OCI-LY3 (cell line): ENCODE data around the gene KIF18A.

Source experiments
- H2AFZ ChIP-seq: fragments of 200-600, 300-600 bp; shearing (Covaris generic); 2 replicates; pipeline ENCODE4 v1.6.0; 2014; ENCODE audit warnings: antibody characterized with exemption, low read depth, low read length
- H3K27ac ChIP-seq: fragments of 200-600, 300-600 bp; sonication (generic); 2 replicates; pipeline ENCODE4 v1.5.1; 2014; ENCODE audit warnings: mild to moderate bottlenecking, low read length, moderate library complexity, mixed read lengths
- H3K27me3 ChIP-seq: fragments of 200-600, 300-600 bp; sonication (generic); 2 replicates; pipeline ENCODE4 v1.6.1; 2014; ENCODE audit warnings: low read depth, low read length, mixed read lengths
- H3K36me3 ChIP-seq: fragments of 200-600, 300-600 bp; sonication (generic); replicated peaks from 2 replicates; pipeline ENCODE3; 2014; ENCODE audit warnings: low read depth, low read length, mixed read lengths
- H3K4me1 ChIP-seq: fragments of 300-600, 200-600 bp; sonication (generic); 2 replicates; pipeline ENCODE4 v1.6.1; 2014; ENCODE audit warnings: low read length, mixed read lengths
- H3K4me2 ChIP-seq: fragments of 200-600, 300-600 bp; sonication (generic); 2 replicates; pipeline ENCODE4 v1.6.1; 2014; ENCODE audit warnings: low read length, mixed read lengths
- H3K4me3 ChIP-seq: fragments of 300-600, 200-600 bp; sonication (generic); 2 replicates; pipeline ENCODE4 v1.5.1; 2014; ENCODE audit warnings: antibody characterized with exemption, mild to moderate bottlenecking, low read length, moderate library complexity
- H3K79me2 ChIP-seq: fragments of 300-600, 200-600 bp; shearing (Covaris generic); 2 replicates; pipeline ENCODE4 v1.6.1; 2014; ENCODE audit warnings: mild to moderate bottlenecking, low read length, mixed read lengths
- H3K9ac ChIP-seq: fragments of 300-600, 200-600 bp; shearing (Covaris generic); 2 replicates; pipeline ENCODE4 v1.6.0; 2014; ENCODE audit warnings: mild to moderate bottlenecking, low read length, moderate library complexity
- H3K9me3 ChIP-seq: fragments of 200-600, 300-600 bp; shearing (Covaris generic); 2 replicates; pipeline ENCODE4 v1.6.1; 2014; ENCODE audit warnings: low read length, mixed read lengths; ENCODE audit not compliant: insufficient read depth
- H4K20me1 ChIP-seq: fragments of 200-600, 300-600 bp; sonication (generic); 2 replicates; pipeline ENCODE4 v1.6.1; 2016; ENCODE audit warnings: low read length, mixed read lengths; ENCODE audit not compliant: insufficient read depth
- CTCF ChIP-seq: fragments of 200-600, 300-600 bp; sonication (generic); IDR thresholded peaks from 2 replicates; pipeline ENCODE4 v1.5.1; 2014; ENCODE audit warnings: antibody characterized with exemption, low read length, low read depth
- EZH2phosphoT487 ChIP-seq: fragments of 200-600 bp; shearing (Covaris generic); IDR thresholded peaks from 2 replicates; pipeline ENCODE4 v1.6.1; 2018; ENCODE audit warnings: antibody characterized with exemption, mixed run types, low read depth

The KIF18A gene

GRCh38 chr11:28058333-28058732 is 49.6 kb downstream of the KIF18A start:
- no peaks in the 10 kb centered on the region for H4K20me1 ChIP-seq
- no peaks in the 10 kb centered on the region for H3K4me1 ChIP-seq
- no peak overlapping the region for H2AFZ ChIP-seq
- peaks cover 27% of the 10 kb centered on the region for H3K36me3 ChIP-seq
- TF ChIP-seq EZH2phosphoT487 = no peak
- no peak for TF ChIP-seq CTCF
- no peak overlapping the region for H3K4me3 ChIP-seq
- H3K9ac ChIP-seq = no peak overlapping the region
- H3K27ac ChIP-seq = no peak overlapping the region
- H3K9me3 ChIP-seq = no peaks in the 10 kb centered on the region
- no peak overlapping the region for H3K4me2 ChIP-seq
- H3K27me3 ChIP-seq = no peaks in the 10 kb centered on the region
- H3K79me2 ChIP-seq = no peaks in the 10 kb centered on the region

GRCh38 chr11:28054821-28055220 is 53.1 kb downstream of the KIF18A start:
- H3K79me2 ChIP-seq = no peaks in the 10 kb centered on the region
- peaks cover 14% of the 10 kb centered on the region for H3K36me3 ChIP-seq
- no peaks in the 10 kb centered on the region for H3K27me3 ChIP-seq
- no peaks in the 10 kb centered on the region for H3K9me3 ChIP-seq
- H3K4me3 ChIP-seq = no peak overlapping the region
- no peak for TF ChIP-seq EZH2phosphoT487
- TF ChIP-seq CTCF = no peak
- no peak overlapping the region for H3K27ac ChIP-seq
- no peak overlapping the region for H2AFZ ChIP-seq
- H3K4me1 ChIP-seq = no peaks in the 10 kb centered on the region
- no peaks in the 10 kb centered on the region for H4K20me1 ChIP-seq
- no peak overlapping the region for H3K9ac ChIP-seq
- H3K4me2 ChIP-seq = no peak overlapping the region

- H3K27me3 ChIP-seq = no peaks in the 10 kb centered on the region
- H4K20me1 ChIP-seq = no peaks in the 10 kb centered on the region
- H2AFZ ChIP-seq = no peak overlapping the region
- H3K4me3 ChIP-seq = no peak overlapping the region
- no peak overlapping the region for H3K9ac ChIP-seq
- no peak for TF ChIP-seq CTCF
- no peak for TF ChIP-seq EZH2phosphoT487
- no peaks in the 10 kb centered on the region for H3K4me1 ChIP-seq
- peaks cover 3% of the 10 kb centered on the region for H3K36me3 ChIP-seq
- H3K79me2 ChIP-seq = no peaks in the 10 kb centered on the region
- no peak overlapping the region for H3K4me2 ChIP-seq
- H3K9me3 ChIP-seq = no peaks in the 10 kb centered on the region
- H3K27ac ChIP-seq = no peak overlapping the region
These were observed 58.4 kb downstream of the KIF18A start for GRCh38 chr11:28049338-28050216.

- Histone ChIP-seq H2AFZ (no peak overlapping the region), H3K4me3 (no peak overlapping the region), H3K4me1 (no peaks in the 10 kb centered on the region), H3K27me3 (no peaks in the 10 kb centered on the region), H3K9me3 (no peaks in the 10 kb centered on the region), H3K36me3 (peaks cover 3% of the 10 kb centered on the region), H3K79me2 (no peaks in the 10 kb centered on the region), H3K9ac (no peak overlapping the region), H3K4me2 (no peak overlapping the region), H3K27ac (no peak overlapping the region), H4K20me1 (no peaks in the 10 kb centered on the region)
- TF ChIP-seq CTCF (no peak), EZH2phosphoT487 (no peak)
These were observed 59.1 kb downstream of the KIF18A start for GRCh38 chr11:28048812-28049211.
